ENCODE data around the gene PRR16.
"Not testable (repeated sequence)": the region's sequence is repeated elsewhere in the genome, so short reads cannot be mapped to it uniquely, and the experiment has no call there.

The PRR16 gene

DNA sequence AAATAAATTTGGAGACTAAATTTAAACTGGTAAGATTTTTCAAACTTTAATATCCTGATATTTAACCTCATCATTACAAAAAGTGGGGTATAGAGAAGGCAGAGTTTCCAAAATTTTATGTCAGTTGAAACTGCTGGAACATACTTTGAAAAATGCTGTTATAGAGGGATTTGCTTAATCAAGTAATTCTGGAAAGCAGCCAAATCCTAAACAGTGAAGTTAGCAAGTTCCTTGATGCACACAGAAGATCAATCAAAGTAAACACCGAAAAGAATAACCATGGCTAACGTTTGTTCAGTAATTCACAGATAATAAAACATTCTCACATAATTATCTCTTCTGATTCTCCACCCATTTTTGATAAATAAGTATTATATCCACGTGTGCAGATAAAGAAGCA lies 8.1 kb upstream of the PRR16 start:
- Histone ChIP-seq H2BK120ac (ENCODE audit: low read depth, low read length) (no peak overlapping the region), H3K18ac (ENCODE audit: low read length) (no peak overlapping the region), H3K23ac (ENCODE audit: low read length) (no peak overlapping the region), H2BK5ac (ENCODE audit: low read length) (no peak overlapping the region), H3K9ac (ENCODE audit: low read length) (no peak overlapping the region), H3K79me2 (ENCODE audit: control insufficient read depth, insufficient read depth, low read length) (no peaks in the 10 kb centered on the region), H2BK15ac (replicated peaks; ENCODE audit: low read depth) (no peak overlapping the region), H3K56ac (ENCODE audit: low read length) (no peak overlapping the region), H4K8ac (ENCODE audit: low read depth, low read length) (no peak overlapping the region), H4K5ac (ENCODE audit: low read length) (no peak overlapping the region), H3K4me1 (ENCODE audit: control insufficient read depth, low read depth, low read length) (no peaks in the 10 kb centered on the region), H3K36me3 (ENCODE audit: control insufficient read depth, insufficient read depth, low read length) (no peaks in the 10 kb centered on the region), H3K79me1 (ENCODE audit: low read length) (no peaks in the 10 kb centered on the region), H2AK5ac (ENCODE audit: low read length) (no peak overlapping the region), H3K27me3 (ENCODE audit: insufficient read depth, low read length, poor library complexity) (no peaks in the 10 kb centered on the region), H3K27ac (ENCODE audit: low read depth, low read length) (no peak overlapping the region), H3K4ac (ENCODE audit: low read depth, low read length) (no peak overlapping the region), H3K4me2 (ENCODE audit: low read length) (no peak overlapping the region), H3K4me3 (ENCODE audit: low read length) (no peak overlapping the region)
- DNase-seq = no peak
- WGBS (ENCODE audit: extremely low coverage, insufficient coverage, low lambda C conversion rate) = no CpG with 5 or more reads among the region's 3 CpGs

DNA sequence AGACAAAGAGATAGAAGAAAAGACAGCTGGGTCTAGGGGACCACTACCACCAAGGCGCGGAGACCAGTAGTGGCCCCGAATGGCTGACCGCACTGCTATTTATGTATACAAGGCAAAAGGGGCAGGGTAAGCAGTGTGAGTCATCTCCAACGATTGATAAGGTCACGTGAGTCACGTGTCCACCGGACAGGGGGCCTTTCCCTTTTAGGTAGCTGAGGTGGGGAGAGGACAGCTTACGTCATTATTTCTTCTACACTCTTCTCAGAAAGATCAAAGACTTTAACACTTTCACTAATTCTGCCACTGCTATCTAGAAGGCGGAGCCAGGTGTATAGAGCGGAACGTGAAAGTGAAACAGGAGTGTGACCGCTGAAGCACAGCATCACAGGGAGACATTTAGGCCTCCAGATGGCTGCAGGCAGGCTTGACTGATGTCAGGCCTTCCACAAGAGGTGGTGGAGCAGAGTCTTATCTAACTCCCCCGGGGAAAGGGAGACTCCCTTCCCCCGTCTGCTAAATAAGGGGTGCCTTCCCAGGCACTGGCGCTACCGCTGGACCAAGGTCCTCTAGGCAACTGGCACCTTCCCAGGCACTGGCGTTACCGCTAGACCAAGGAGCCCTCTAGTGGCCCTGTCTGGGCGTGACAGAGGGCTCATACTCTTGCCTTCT lies 6.1 kb upstream of the PRR16 start:
- no peaks in the 10 kb centered on the region for H3K36me3 ChIP-seq (ENCODE audit: control insufficient read depth, insufficient read depth, low read length)
- no CpG with 5 or more reads among the region's 20 CpGs for WGBS (ENCODE audit: extremely low coverage, insufficient coverage, low lambda C conversion rate)

DNA sequence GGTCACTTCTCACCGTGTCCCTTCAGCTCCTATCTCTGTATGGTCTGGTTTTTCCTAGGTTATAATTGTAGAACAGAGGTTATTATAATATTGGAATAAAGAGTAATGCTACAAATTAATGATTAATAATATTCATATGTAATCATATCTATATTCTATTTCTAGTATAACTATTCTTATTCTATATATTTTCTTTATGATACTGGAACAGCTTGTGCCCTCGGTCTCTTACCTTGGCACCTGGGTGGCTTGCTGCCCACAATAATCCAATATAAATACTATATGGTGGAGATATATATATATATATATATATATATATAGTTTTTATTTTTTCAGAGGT lies 5.6 kb upstream of the PRR16 start:
- H3K4me1 ChIP-seq (ENCODE audit: control insufficient read depth, low read depth, low read length); H4K5ac ChIP-seq (ENCODE audit: low read length); H3K4ac ChIP-seq (ENCODE audit: low read depth, low read length); H3K4me2 ChIP-seq (ENCODE audit: low read length); H4K8ac ChIP-seq (ENCODE audit: low read depth, low read length); DNase-seq; H3K18ac ChIP-seq (ENCODE audit: low read length); H3K27me3 ChIP-seq (ENCODE audit: insufficient read depth, low read length, poor library complexity); H3K23ac ChIP-seq (ENCODE audit: low read length); H3K36me3 ChIP-seq (ENCODE audit: control insufficient read depth, insufficient read depth, low read length); H3K56ac ChIP-seq (ENCODE audit: low read length); H3K79me1 ChIP-seq (ENCODE audit: low read length); H3K9ac ChIP-seq (ENCODE audit: low read length); H3K4me3 ChIP-seq (ENCODE audit: low read length); H2BK120ac ChIP-seq (ENCODE audit: low read depth, low read length); H2BK15ac ChIP-seq (replicated peaks; ENCODE audit: low read depth); H2AK5ac ChIP-seq (ENCODE audit: low read length); H3K27ac ChIP-seq (ENCODE audit: low read depth, low read length); H2BK5ac ChIP-seq (ENCODE audit: low read length); H3K79me2 ChIP-seq (ENCODE audit: control insufficient read depth, insufficient read depth, low read length): not testable (repeated sequence)
- WGBS (ENCODE audit: extremely low coverage, insufficient coverage, low lambda C conversion rate) = no CpG with 5 or more reads among the region's 2 CpGs

More for the DNA sequence above, 6.1 kb upstream of the PRR16 start:
- DNase-seq = peak; percentile 64
- Histone ChIP-seq H3K56ac (ENCODE audit: low read length) (no peak overlapping the region), H3K9ac (ENCODE audit: low read length) (no peak overlapping the region), H4K8ac (ENCODE audit: low read depth, low read length) (no peak overlapping the region), H3K18ac (ENCODE audit: low read length) (no peak overlapping the region), H3K79me2 (ENCODE audit: control insufficient read depth, insufficient read depth, low read length) (no peaks in the 10 kb centered on the region), H2BK5ac (ENCODE audit: low read length) (no peak overlapping the region), H3K27ac (ENCODE audit: low read depth, low read length) (no peak overlapping the region), H3K27me3 (ENCODE audit: insufficient read depth, low read length, poor library complexity) (no peaks in the 10 kb centered on the region), H4K5ac (ENCODE audit: low read length) (no peak overlapping the region), H3K4me2 (ENCODE audit: low read length) (no peak overlapping the region), H2BK120ac (ENCODE audit: low read depth, low read length) (no peak overlapping the region), H2BK15ac (replicated peaks; ENCODE audit: low read depth) (no peak overlapping the region), H3K79me1 (ENCODE audit: low read length) (no peaks in the 10 kb centered on the region), H2AK5ac (ENCODE audit: low read length) (no peak overlapping the region), H3K23ac (ENCODE audit: low read length) (no peak overlapping the region), H3K4me1 (ENCODE audit: control insufficient read depth, low read depth, low read length) (no peaks in the 10 kb centered on the region), H3K4me3 (ENCODE audit: low read length) (no peak overlapping the region), H3K4ac (ENCODE audit: low read depth, low read length) (no peak overlapping the region)

DNA sequence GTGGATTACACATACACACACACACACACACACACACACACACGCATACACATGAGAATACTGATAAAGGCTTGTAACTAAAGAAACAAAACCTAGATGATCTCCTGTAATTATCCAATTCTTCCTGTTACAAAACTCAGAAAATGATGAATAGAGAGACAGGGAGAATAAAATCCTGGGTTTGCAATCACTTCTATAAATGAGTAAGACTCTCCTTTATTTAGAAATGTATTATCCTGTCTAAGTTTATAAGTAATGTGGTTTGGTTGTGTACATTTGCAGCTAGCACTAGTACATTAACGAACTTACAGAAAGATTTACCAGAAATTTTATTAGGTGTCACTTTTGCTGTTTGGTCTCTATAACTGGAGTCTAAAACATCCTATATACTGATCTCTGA lies 2.8 kb upstream of the PRR16 start:
- H3K36me3 ChIP-seq (ENCODE audit: control insufficient read depth, insufficient read depth, low read length) = no peaks in the 10 kb centered on the region
- H3K4me3 ChIP-seq (ENCODE audit: low read length) = no peak overlapping the region
- no peaks in the 10 kb centered on the region for H3K79me2 ChIP-seq (ENCODE audit: control insufficient read depth, insufficient read depth, low read length)
- no peak overlapping the region for H3K27ac ChIP-seq (ENCODE audit: low read depth, low read length)
- no peak overlapping the region for H3K4ac ChIP-seq (ENCODE audit: low read depth, low read length)
- no peak overlapping the region for H2BK15ac ChIP-seq (replicated peaks; ENCODE audit: low read depth)
- DNase-seq = no peak
- H3K27me3 ChIP-seq (ENCODE audit: insufficient read depth, low read length, poor library complexity) = no peaks in the 10 kb centered on the region
- no peak overlapping the region for H3K9ac ChIP-seq (ENCODE audit: low read length)
- H2AK5ac ChIP-seq (ENCODE audit: low read length) = no peak overlapping the region
- WGBS (ENCODE audit: extremely low coverage, insufficient coverage, low lambda C conversion rate) = no CpG with 5 or more reads among the region's 2 CpGs
- no peak overlapping the region for H3K56ac ChIP-seq (ENCODE audit: low read length)
- H3K23ac ChIP-seq (ENCODE audit: low read length) = no peak overlapping the region
- no peaks in the 10 kb centered on the region for H3K4me1 ChIP-seq (ENCODE audit: control insufficient read depth, low read depth, low read length)
- H4K5ac ChIP-seq (ENCODE audit: low read length) = no peak overlapping the region
- H3K18ac ChIP-seq (ENCODE audit: low read length) = no peak overlapping the region
- no peak overlapping the region for H2BK120ac ChIP-seq (ENCODE audit: low read depth, low read length)
- H2BK5ac ChIP-seq (ENCODE audit: low read length) = no peak overlapping the region
- no peak overlapping the region for H4K8ac ChIP-seq (ENCODE audit: low read depth, low read length)
- no peaks in the 10 kb centered on the region for H3K79me1 ChIP-seq (ENCODE audit: low read length)
- H3K4me2 ChIP-seq (ENCODE audit: low read length) = no peak overlapping the region

DNA sequence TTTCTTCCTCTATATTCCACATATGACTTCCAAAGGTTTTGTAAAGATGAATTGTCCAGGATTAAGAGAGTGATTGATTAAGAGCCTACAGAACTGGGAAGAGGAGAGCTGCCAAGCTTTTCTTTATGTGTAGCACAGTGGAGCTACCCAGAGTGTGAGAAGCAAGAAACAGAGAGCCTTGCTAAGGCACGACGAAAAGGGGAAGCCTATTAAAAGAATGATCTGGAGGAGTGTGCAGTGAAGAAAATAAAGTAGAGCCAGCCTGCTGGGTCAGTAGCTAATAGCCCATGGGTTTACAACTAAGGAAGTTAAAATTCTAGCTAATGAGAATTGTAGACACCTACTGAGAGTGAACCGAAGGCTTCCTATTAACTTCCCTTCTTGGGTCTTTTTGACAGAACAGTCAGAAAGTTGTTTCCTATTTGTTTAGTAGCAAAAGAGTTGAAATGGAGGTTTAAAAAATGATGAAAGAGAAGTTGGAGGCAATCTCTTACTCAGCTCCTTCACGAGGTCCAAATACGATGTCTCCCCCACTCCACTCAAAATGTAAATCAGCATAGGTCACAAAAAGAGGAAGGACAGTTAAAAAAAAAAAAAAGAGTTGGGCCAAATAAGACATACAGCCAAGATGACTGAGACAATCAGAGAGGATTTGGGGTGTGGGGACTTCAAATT lies 957 bp upstream of the PRR16 start:
- Histone ChIP-seq H3K18ac (ENCODE audit: low read length) (no peak overlapping the region), H3K79me2 (ENCODE audit: control insufficient read depth, insufficient read depth, low read length) (no peaks in the 10 kb centered on the region), H3K4me1 (ENCODE audit: control insufficient read depth, low read depth, low read length) (no peaks in the 10 kb centered on the region), H3K27ac (ENCODE audit: low read depth, low read length) (no peak overlapping the region), H4K5ac (ENCODE audit: low read length) (no peak overlapping the region), H3K36me3 (ENCODE audit: control insufficient read depth, insufficient read depth, low read length) (no peaks in the 10 kb centered on the region), H3K9ac (ENCODE audit: low read length) (no peak overlapping the region), H3K27me3 (ENCODE audit: insufficient read depth, low read length, poor library complexity) (no peaks in the 10 kb centered on the region), H2AK5ac (ENCODE audit: low read length) (no peak overlapping the region), H3K23ac (ENCODE audit: low read length) (no peak overlapping the region), H3K56ac (ENCODE audit: low read length) (no peak overlapping the region), H2BK15ac (replicated peaks; ENCODE audit: low read depth) (no peak overlapping the region), H3K79me1 (ENCODE audit: low read length) (no peaks in the 10 kb centered on the region), H2BK120ac (ENCODE audit: low read depth, low read length) (no peak overlapping the region), H4K8ac (ENCODE audit: low read depth, low read length) (no peak overlapping the region), H3K4me2 (ENCODE audit: low read length) (no peak overlapping the region), H2BK5ac (ENCODE audit: low read length) (no peak overlapping the region), H3K4ac (ENCODE audit: low read depth, low read length) (no peak overlapping the region), H3K4me3 (ENCODE audit: low read length) (no peak overlapping the region)
- no CpG with 5 or more reads among the region's 5 CpGs for WGBS (ENCODE audit: extremely low coverage, insufficient coverage, low lambda C conversion rate)
- DNase-seq = no peak

All from mesendoderm (in vitro differentiated cells).